ENCODE data around the gene ZKSCAN8.

Gene ZKSCAN8

DNA sequence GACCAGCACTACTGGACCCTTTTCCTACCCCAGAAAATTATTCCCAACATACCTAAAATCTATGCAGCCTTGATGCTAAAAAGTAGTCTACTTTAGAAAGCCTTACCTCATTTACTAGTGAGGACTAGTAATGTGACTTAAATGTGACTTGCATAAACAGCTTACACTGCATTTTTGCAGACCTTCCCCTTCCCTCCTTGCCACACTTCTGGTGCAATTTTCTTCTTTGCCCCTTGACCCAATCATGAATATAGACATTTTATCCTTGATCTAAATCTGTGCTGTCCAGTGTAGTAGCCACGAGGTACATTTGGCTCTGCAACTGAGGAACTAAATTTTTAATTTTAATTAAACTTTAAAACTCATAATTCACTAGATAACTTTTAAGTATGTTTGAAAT, 7.0 kb upstream of the ZKSCAN8 start:
- Histone ChIP-seq H3K79me1 (ENCODE audit: low read depth, low read length) (peaks cover 3% of the 10 kb centered on the region), H2BK120ac (ENCODE audit: low read depth, low read length) (no peak overlapping the region), H3K4me2 (ENCODE audit: insufficient read depth, low read length, poor library complexity, severe bottlenecking) (no peak overlapping the region), H3K27me3 (ENCODE audit: control insufficient read depth in 3 of 3, insufficient read depth in 3 of 3, low read depth in 1 of 3, low read length in 3 of 3) (no peaks in the 10 kb centered on the region), H2AK5ac (ENCODE audit: low read depth, low read length) (no peak overlapping the region), H2BK15ac (ENCODE audit: low read length) (no peak overlapping the region), H3K23ac (ENCODE audit: low read depth, low read length, poor library complexity) (no peak overlapping the region), H3K4me3 (ENCODE audit: low read length in 2 of 2) (no peak overlapping the region), H2BK12ac (ENCODE audit: low read length) (no peak overlapping the region), H3K9ac (ENCODE audit: low read depth, low read length, poor library complexity) (no peak overlapping the region), H2AFZ (ENCODE audit: low read length) (no peak overlapping the region), H3K14ac (ENCODE audit: low read length) (no peak overlapping the region), H4K91ac (ENCODE audit: low read depth, low read length, poor library complexity) (no peak overlapping the region), H2BK5ac (ENCODE audit: low read length) (no peak overlapping the region), H3K18ac (ENCODE audit: low read length) (no peak overlapping the region), H4K8ac (ENCODE audit: low read depth, low read length) (no peak overlapping the region), H3K4me1 (ENCODE audit: control insufficient read depth in 2 of 2, insufficient read depth in 1 of 2, low read depth in 1 of 2, low read length in 2 of 2) (peaks cover 6 to 11% of the 10 kb centered on the region in 2 donors), H3K36me3 (replicated peaks in 1 of 2; ENCODE audit: control insufficient read depth in 2 of 2, insufficient read depth in 2 of 2, low read length in 2 of 2) (peaks cover 4 to 56% of the 10 kb centered on the region in 2 donors), H3K9me3 (replicated peaks in 1 of 2; ENCODE audit: control insufficient read depth in 2 of 2, insufficient read depth in 1 of 2, low read depth in 1 of 2, low read length in 2 of 2) (no peaks in the 10 kb centered on the region), H3K27ac (replicated peaks; ENCODE audit: low read length) (no peak overlapping the region), H3K4ac (ENCODE audit: low read length) (no peak overlapping the region)
- WGBS, 2 donors (ENCODE audit: extremely low coverage in 2 of 2, insufficient read length in 2 of 2, insufficient replicate concordance in 1 of 2): no CpG with 5 or more reads among the region's 1 CpG
- no peak for DNase-seq (ENCODE audit: low spot score)

DNA sequence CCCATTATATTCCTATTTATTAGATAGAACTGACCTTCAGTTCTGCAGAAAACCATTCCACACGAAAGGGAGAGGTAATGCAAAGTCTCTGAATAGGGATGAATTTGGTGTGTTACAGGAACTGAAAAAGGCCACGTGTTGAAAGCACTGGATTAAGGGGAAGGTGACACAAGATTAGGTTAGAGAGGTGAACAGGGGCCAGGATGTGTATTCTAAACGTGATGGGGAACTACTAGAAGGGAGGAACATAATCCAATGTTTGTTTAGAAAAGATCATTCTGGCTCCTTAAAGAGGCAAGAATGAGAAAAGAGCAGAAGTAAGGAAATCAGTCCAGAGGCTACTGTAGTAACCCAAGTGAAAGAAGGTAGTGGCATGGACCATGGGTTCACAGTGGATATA, 6.3 kb upstream of the ZKSCAN8 start:
- no peak overlapping the region for H2AFZ ChIP-seq (ENCODE audit: low read length)
- H2BK5ac ChIP-seq (ENCODE audit: low read length): no peak overlapping the region
- peaks cover 2 to 49% of the 10 kb centered on the region in 2 donors for H3K36me3 ChIP-seq (replicated peaks in 1 of 2; ENCODE audit: control insufficient read depth in 2 of 2, insufficient read depth in 2 of 2, low read length in 2 of 2)
- peak overlapping the region in 1 of 2 donors; percentile 61 for H3K4me3 ChIP-seq (ENCODE audit: low read length in 2 of 2)
- H3K27me3 ChIP-seq (ENCODE audit: control insufficient read depth in 3 of 3, insufficient read depth in 3 of 3, low read depth in 1 of 3, low read length in 3 of 3): no peaks in the 10 kb centered on the region
- no peak overlapping the region for H3K4ac ChIP-seq (ENCODE audit: low read length)
- H3K23ac ChIP-seq (ENCODE audit: low read depth, low read length, poor library complexity): no peak overlapping the region
- no peak overlapping the region for H4K8ac ChIP-seq (ENCODE audit: low read depth, low read length)
- no peak overlapping the region for H2BK12ac ChIP-seq (ENCODE audit: low read length)
- WGBS, 2 donors (ENCODE audit: extremely low coverage in 2 of 2, insufficient read length in 2 of 2, insufficient replicate concordance in 1 of 2): no CpG with 5 or more reads among the region's 3 CpGs
- H3K4me1 ChIP-seq (ENCODE audit: control insufficient read depth in 2 of 2, insufficient read depth in 1 of 2, low read depth in 1 of 2, low read length in 2 of 2): peaks cover 6 to 11% of the 10 kb centered on the region in 2 donors
- no peak overlapping the region for H2BK120ac ChIP-seq (ENCODE audit: low read depth, low read length)
- no peaks in the 10 kb centered on the region for H3K9me3 ChIP-seq (replicated peaks in 1 of 2; ENCODE audit: control insufficient read depth in 2 of 2, insufficient read depth in 1 of 2, low read depth in 1 of 2, low read length in 2 of 2)
- H3K27ac ChIP-seq (replicated peaks; ENCODE audit: low read length): no peak overlapping the region
- no peak overlapping the region for H4K91ac ChIP-seq (ENCODE audit: low read depth, low read length, poor library complexity)
- DNase-seq (ENCODE audit: low spot score): no peak
- no peak overlapping the region for H3K4me2 ChIP-seq (ENCODE audit: insufficient read depth, low read length, poor library complexity, severe bottlenecking)
- H3K79me1 ChIP-seq (ENCODE audit: low read depth, low read length): peaks cover 3% of the 10 kb centered on the region
- no peak overlapping the region for H2AK5ac ChIP-seq (ENCODE audit: low read depth, low read length)
- H2BK15ac ChIP-seq (ENCODE audit: low read length): no peak overlapping the region
- H3K9ac ChIP-seq (ENCODE audit: low read depth, low read length, poor library complexity): no peak overlapping the region
- no peak overlapping the region for H3K14ac ChIP-seq (ENCODE audit: low read length)
- no peak overlapping the region for H3K18ac ChIP-seq (ENCODE audit: low read length)

DNA sequence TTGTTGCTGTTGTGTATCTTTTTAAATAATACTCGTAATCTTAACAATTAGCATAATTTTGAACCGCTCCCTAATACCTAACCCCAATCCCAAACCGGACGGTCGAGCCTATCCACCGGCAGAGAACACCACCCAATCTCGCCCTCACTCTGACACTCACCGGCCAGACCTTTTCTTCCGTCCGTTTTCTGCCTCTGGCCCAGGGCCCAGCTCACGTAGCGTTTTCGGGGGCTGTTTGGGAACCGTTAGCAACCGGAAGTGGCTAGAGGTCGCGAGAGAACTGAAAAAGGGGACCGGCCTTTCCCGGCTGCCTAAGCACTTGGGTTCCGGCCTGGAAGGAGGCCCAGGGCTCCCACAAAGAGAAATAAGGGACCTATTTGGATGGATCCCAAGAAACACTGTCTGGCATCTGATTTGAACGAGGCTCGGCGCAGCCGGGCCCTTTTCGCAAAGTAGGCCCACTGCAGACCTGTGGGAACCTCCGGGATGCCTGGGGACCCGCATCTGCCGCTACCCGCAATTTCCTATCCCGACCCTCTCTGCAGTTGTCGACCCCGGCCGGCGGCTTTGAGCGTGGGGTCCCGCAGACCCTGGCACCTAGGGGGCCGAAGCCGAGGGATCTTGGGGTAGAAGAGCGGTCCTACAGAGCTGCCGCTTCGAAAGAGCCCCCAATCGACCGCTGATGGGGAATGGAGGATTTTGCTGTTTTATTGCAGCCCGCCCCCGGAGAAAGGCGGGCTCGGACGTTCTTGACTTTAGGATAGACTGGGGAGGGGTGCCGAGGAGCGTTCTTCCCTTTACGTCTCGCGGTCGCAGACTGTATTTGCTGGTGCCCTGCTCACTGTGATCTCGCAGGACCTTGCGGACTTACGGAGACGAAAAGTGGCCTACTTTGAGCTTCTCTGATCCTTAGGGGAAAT, 4.8 kb upstream of the ZKSCAN8 start:
- Histone ChIP-seq H2AFZ (ENCODE audit: low read length) (peak overlapping the region; percentile 93), H3K9ac (ENCODE audit: low read depth, low read length, poor library complexity) (peak overlapping the region; percentile 83), H3K79me1 (ENCODE audit: low read depth, low read length) (peaks cover 3% of the 10 kb centered on the region), H2BK120ac (ENCODE audit: low read depth, low read length) (no peak overlapping the region), H3K27ac (replicated peaks; ENCODE audit: low read length) (peak overlapping the region; percentile 90), H2AK5ac (ENCODE audit: low read depth, low read length) (no peak overlapping the region), H3K4me1 (ENCODE audit: control insufficient read depth in 2 of 2, insufficient read depth in 1 of 2, low read depth in 1 of 2, low read length in 2 of 2) (peaks cover 6 to 13% of the 10 kb centered on the region in 2 donors), H2BK5ac (ENCODE audit: low read length) (peak overlapping the region; percentile 98), H3K27me3 (ENCODE audit: control insufficient read depth in 3 of 3, insufficient read depth in 3 of 3, low read depth in 1 of 3, low read length in 3 of 3) (no peaks in the 10 kb centered on the region), H4K8ac (ENCODE audit: low read depth, low read length) (peak overlapping the region; percentile 54), H3K14ac (ENCODE audit: low read length) (no peak overlapping the region), H3K18ac (ENCODE audit: low read length) (peak overlapping the region; percentile 94), H3K4me2 (ENCODE audit: insufficient read depth, low read length, poor library complexity, severe bottlenecking) (peak overlapping the region; percentile 70), H4K91ac (ENCODE audit: low read depth, low read length, poor library complexity) (no peak overlapping the region), H2BK15ac (ENCODE audit: low read length) (peak overlapping the region; percentile 83), H3K4ac (ENCODE audit: low read length) (no peak overlapping the region), H3K9me3 (replicated peaks in 1 of 2; ENCODE audit: control insufficient read depth in 2 of 2, insufficient read depth in 1 of 2, low read depth in 1 of 2, low read length in 2 of 2) (no peaks in the 10 kb centered on the region), H3K36me3 (replicated peaks in 1 of 2; ENCODE audit: control insufficient read depth in 2 of 2, insufficient read depth in 2 of 2, low read length in 2 of 2) (peaks cover 2 to 35% of the 10 kb centered on the region in 2 donors), H3K23ac (ENCODE audit: low read depth, low read length, poor library complexity) (peak overlapping the region; percentile 48), H3K4me3 (ENCODE audit: low read length in 2 of 2) (peak overlapping the region; percentile 61 to 79), H2BK12ac (ENCODE audit: low read length) (no peak overlapping the region)
- WGBS, 2 donors (ENCODE audit: extremely low coverage in 2 of 2, insufficient read length in 2 of 2, insufficient replicate concordance in 1 of 2): no CpG with 5 or more reads among the region's 58 CpGs
- DNase-seq (ENCODE audit: low spot score): peak; percentile 89

DNA sequence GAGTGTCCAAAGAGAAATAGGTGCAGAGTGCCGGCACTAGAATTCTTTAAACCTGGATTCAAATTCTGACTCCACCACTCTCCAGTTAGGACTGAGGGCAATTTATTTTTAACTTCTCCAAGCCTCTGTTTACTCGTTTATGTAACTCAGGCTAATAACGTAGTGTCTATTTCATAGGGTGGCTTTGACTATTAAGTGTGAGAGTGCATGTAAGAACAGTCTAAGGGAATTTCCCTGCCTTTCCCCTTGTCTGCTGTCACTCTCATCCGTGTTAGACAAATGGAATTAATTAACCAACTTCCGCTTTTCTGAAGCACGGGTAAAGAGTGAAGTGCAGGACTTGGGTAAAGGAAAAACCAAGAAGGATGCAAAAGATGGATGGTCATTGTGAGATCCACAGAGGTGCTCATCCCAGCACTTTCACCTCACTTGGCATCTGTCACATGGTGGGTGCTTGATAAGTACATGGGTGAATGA, 4.1 kb upstream of the ZKSCAN8 start:
- Histone ChIP-seq H2AK5ac (ENCODE audit: low read depth, low read length) (no peak overlapping the region), H2AFZ (ENCODE audit: low read length) (peak overlapping the region; percentile 93), H4K91ac (ENCODE audit: low read depth, low read length, poor library complexity) (no peak overlapping the region), H4K8ac (ENCODE audit: low read depth, low read length) (no peak overlapping the region), H2BK5ac (ENCODE audit: low read length) (no peak overlapping the region), H3K14ac (ENCODE audit: low read length) (no peak overlapping the region), H2BK15ac (ENCODE audit: low read length) (no peak overlapping the region), H3K36me3 (replicated peaks in 1 of 2; ENCODE audit: control insufficient read depth in 2 of 2, insufficient read depth in 2 of 2, low read length in 2 of 2) (peaks cover 2 to 28% of the 10 kb centered on the region in 2 donors), H3K4ac (ENCODE audit: low read length) (no peak overlapping the region), H3K9me3 (replicated peaks in 1 of 2; ENCODE audit: control insufficient read depth in 2 of 2, insufficient read depth in 1 of 2, low read depth in 1 of 2, low read length in 2 of 2) (no peaks in the 10 kb centered on the region), H3K79me1 (ENCODE audit: low read depth, low read length) (peaks cover under 1% of the 10 kb centered on the region), H3K18ac (ENCODE audit: low read length) (no peak overlapping the region), H3K4me1 (ENCODE audit: control insufficient read depth in 2 of 2, insufficient read depth in 1 of 2, low read depth in 1 of 2, low read length in 2 of 2) (peaks cover 6 to 13% of the 10 kb centered on the region in 2 donors), H3K23ac (ENCODE audit: low read depth, low read length, poor library complexity) (no peak overlapping the region), H2BK120ac (ENCODE audit: low read depth, low read length) (no peak overlapping the region), H3K27me3 (ENCODE audit: control insufficient read depth in 3 of 3, insufficient read depth in 3 of 3, low read depth in 1 of 3, low read length in 3 of 3) (no peaks in the 10 kb centered on the region), H3K4me2 (ENCODE audit: insufficient read depth, low read length, poor library complexity, severe bottlenecking) (peak overlapping the region; percentile 70), H3K9ac (ENCODE audit: low read depth, low read length, poor library complexity) (peak overlapping the region; percentile 83), H3K4me3 (ENCODE audit: low read length in 2 of 2) (peak overlapping the region; percentile 61 to 79), H2BK12ac (ENCODE audit: low read length) (no peak overlapping the region), H3K27ac (replicated peaks; ENCODE audit: low read length) (no peak overlapping the region)
- no CpG with 5 or more reads among the region's 6 CpGs for WGBS, 2 donors (ENCODE audit: extremely low coverage in 2 of 2, insufficient read length in 2 of 2, insufficient replicate concordance in 1 of 2)
- DNase-seq (ENCODE audit: low spot score): no peak

Measured in neuronal stem cell (in vitro differentiated cells).